ENCODE measurements around the gene TTYH1.

The TTYH1 gene

DNA sequence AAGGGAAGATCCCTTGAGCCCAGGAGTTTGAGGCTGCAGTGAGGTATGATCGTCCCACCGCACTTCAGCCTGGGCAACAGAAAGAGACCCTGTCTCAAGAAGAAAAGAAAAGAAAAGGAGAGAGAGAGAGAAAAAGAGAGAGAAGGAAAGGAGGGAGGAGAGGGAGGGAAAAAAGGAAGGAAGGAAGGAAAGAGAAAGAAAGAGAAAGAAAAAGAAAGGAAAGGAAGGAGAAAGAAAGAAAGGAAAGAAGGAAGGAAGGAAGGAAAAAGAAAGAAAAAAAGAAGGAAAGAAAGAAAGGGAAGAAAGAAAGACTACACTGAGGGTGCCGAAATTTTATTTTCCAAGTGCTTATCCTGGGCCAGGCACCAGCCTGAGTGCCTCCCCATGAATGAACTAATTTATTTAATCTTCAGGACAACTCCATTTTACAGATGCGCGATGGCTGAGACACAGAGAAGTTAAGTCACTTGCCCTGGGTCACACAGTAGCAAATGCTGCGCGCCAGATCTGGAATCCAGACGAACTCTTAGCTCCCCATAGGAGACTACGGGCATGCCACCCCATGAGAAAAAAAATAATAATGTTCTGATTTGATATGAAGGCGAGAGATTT lies 55.1 kb downstream of the TTYH1 start:
- H3K4me3 ChIP-seq (ENCODE audit: low read depth, low read length), result no peak overlapping the region
- DNase-seq (ENCODE audit: low read depth), result no peak
- in situ Hi-C loops (cut with HindIII; ENCODE audit: low sequenced_read_pairs), result loop anchor here (25.0 kb wide), 1 partner anchor 1142 kb away; the partner anchor contains the start of genes ZNF524, ZNF784 and ZNF865
- TF ChIP-seq, protein P1, sequence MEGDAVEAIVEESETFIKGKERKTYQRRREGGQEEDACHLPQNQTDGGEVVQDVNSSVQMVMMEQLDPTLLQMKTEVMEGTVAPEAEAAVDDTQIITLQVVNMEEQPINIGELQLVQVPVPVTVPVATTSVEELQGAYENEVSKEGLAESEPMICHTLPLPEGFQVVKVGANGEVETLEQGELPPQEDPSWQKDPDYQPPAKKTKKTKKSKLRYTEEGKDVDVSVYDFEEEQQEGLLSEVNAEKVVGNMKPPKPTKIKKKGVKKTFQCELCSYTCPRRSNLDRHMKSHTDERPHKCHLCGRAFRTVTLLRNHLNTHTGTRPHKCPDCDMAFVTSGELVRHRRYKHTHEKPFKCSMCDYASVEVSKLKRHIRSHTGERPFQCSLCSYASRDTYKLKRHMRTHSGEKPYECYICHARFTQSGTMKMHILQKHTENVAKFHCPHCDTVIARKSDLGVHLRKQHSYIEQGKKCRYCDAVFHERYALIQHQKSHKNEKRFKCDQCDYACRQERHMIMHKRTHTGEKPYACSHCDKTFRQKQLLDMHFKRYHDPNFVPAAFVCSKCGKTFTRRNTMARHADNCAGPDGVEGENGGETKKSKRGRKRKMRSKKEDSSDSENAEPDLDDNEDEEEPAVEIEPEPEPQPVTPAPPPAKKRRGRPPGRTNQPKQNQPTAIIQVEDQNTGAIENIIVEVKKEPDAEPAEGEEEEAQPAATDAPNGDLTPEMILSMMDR (IDR thresholded peaks at IDR 0.05; ENCODE audit: low read depth, low read length, missing control alignments), result no peak

DNA sequence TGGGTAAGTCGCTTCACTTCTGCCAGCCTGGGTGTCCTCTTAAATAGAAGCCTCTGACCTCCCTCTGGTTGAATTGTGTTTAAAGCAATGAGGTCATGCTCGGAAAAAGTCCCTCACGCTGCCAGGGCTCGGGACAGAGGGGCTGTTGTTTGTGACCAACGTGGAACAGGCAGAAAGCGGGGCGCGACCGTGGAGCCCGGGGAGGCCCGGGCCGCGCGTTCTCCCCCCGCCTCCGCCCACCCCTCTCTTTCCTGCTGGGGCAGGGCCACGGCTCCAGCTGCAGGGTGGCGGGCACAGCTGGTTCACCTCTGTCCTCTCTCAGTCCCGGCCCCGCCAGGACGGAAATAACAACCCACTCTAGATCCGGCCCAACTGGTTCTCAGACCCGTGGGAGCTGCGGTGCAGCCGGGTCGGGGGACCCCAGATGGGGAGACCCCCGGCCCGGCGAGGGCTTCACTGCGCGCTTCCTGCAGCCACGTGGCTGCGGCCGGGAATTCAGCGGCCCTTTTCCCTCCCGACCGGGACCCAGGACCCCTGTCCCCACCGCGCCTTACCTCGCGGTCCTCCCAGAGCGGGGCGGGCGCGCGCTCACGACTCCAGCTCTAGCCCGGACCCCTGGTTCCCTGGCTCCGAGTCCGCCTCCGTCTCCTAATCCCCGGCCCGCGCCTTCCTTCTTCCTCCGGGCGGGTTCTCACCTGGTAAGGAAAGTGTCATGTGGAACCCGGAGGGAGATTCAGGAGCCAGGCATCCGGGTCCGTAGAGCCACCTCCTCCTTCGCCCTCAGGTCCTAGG lies 55.9 kb downstream of the TTYH1 start:
- H3K4me3 ChIP-seq (ENCODE audit: low read depth, low read length), result peak overlapping the region; percentile 38
- TF ChIP-seq, protein P1 (IDR thresholded peaks at IDR 0.05; ENCODE audit: low read depth, low read length, missing control alignments), result no peak
- in situ Hi-C loops (cut with HindIII; ENCODE audit: low sequenced_read_pairs), result loop anchor here (25.0 kb wide), 1 partner anchor 1141 kb away; the partner anchor contains the start of genes ZNF524, ZNF784 and ZNF865
- no peak for DNase-seq (ENCODE audit: low read depth)

DNA sequence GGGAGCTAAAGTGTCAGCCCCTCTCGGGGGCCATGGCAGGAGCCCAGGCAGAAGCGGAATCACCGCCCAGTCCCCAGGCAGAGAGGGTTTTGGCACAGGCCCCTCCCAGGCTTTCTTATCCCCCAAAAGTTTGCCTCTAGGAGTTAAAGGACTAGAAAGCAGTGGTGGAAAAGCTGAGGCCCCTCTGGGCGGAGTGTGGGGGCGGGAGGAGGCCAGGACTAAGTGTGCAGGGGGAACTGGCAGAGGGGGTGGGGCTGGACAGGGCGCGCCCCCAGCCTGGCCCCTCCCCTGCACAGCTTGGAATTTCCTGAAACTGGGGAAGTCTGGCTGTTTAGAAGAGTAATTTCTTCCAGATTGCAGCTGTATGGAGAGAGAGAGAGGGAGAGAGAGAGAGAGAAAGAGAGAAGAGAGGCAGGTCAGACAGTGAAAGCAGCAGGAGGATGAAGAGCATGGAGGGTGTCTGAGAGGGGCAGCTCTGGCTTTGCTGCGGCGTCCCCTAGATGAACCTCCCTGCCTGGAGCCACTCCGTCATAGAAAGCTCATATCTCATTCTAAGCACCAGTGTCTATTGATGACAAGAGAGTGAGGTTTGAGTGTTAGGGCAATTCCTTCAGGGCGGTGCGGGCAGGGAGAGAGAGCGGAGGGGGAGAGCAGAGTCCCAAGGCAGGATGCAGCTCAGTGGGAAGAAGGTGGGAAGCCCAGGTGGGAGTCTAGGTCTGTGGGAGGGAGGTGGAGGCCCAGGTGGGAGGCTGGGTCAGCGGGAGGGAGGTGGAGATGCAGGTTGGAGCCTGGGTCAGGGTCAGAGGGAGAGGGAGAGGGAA lies 58.0 kb downstream of the TTYH1 start, which contains the start of gene CDC42EP5:
Gene CDC42EP5 (minus strand): TSS at position 226 of the 821 bp plus-strand sequence. CDS start 7,749 bp downstream, outside the sequence.
- TF ChIP-seq, protein P1 (IDR thresholded peaks at IDR 0.05; ENCODE audit: low read depth, low read length, missing control alignments), result no peak
- no peak for DNase-seq (ENCODE audit: low read depth)
- in situ Hi-C loops (cut with HindIII; ENCODE audit: low sequenced_read_pairs), result loop anchor here (25.0 kb wide), 1 partner anchor 1139 kb away; the partner anchor contains the start of genes ZNF524, ZNF784 and ZNF865
- peak within 1 kb of the TSS; percentile 47 for H3K4me3 ChIP-seq (ENCODE audit: low read depth, low read length)

DNA sequence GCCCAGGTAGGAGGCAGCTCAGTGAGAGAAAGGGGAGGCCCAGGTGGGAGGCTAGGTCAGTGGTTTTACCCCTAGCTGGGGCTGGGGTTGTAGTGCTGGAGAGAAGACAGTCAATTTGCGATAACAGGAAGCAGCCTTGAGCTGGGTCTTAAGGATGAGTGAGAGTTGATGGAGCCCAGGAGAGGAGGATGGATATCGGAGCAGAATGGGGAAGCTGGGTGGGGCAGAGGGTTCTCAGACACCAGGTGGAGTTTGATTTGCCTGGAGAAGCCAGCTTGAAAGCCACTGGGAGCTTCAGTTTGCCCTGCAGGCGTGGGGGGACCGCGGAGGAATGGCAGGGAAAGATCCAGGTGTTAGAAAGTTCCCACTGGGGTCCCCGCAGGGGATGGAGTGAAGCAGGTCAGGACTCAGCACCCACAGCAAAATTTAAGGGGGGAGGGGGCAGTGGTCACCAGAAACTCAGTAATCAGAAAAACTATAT lies 58.7 kb downstream of the TTYH1 start:
- H3K4me3 ChIP-seq (ENCODE audit: low read depth, low read length), result peak overlapping the region; percentile 47
- in situ Hi-C loops (cut with HindIII; ENCODE audit: low sequenced_read_pairs), result loop anchor here (25.0 kb wide), 1 partner anchor 1138 kb away; the partner anchor contains the start of genes ZNF524, ZNF784 and ZNF865
- no peak for DNase-seq (ENCODE audit: low read depth)
- TF ChIP-seq, protein P1 (IDR thresholded peaks at IDR 0.05; ENCODE audit: low read depth, low read length, missing control alignments), result no peak

DNA sequence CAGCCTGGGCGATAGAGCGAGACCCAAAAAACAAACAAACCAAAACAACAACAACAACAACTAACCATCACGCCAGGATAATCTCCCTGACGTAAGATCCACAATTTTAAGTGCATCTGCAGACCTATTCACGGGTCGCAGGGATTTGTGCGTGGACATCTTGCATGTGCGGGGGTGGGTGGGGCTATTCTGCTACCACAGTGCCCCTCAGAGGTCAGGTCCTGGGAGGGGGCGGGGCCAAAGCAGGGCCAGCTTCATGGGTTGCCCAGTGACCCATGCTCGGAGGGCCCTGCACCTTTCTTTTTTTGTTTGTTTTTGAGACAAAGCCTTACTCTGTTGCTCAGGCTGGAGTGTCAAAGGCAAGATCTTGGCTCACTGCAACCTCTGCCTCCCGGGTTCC lies 60.4 kb downstream of the TTYH1 start:
- no peak overlapping the region for H3K4me3 ChIP-seq (ENCODE audit: low read depth, low read length)
- no peak for DNase-seq (ENCODE audit: low read depth)
- TF ChIP-seq, protein P1 (IDR thresholded peaks at IDR 0.05; ENCODE audit: low read depth, low read length, missing control alignments), result no peak
- in situ Hi-C loops (cut with HindIII; ENCODE audit: low sequenced_read_pairs), result no loop called here

DNA sequence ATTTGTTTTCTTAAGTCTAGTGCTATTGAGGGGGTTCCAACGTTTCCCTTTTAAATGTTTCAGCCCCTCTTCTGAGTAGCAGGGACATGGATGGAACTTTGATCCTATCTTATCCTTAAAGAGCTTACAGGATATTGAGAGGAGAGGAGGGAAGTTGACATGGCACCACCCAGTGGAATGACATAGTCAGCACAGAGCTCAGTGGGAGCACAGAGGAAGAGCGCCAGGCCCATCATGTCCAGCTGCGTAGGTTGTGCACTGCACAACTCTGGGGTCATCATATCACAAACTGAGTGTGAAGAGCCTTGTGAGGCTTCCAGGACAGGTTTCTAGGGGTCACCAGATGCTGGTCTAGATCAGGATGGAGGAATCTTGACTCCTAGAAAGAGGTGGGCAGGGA lies 62.4 kb downstream of the TTYH1 start:
- TF ChIP-seq, protein P1 (IDR thresholded peaks at IDR 0.05; ENCODE audit: low read depth, low read length, missing control alignments), result no peak
- no peak overlapping the region for H3K4me3 ChIP-seq (ENCODE audit: low read depth, low read length)
- in situ Hi-C loops (cut with HindIII; ENCODE audit: low sequenced_read_pairs), result no loop called here
- no peak for DNase-seq (ENCODE audit: low read depth)
